K562 (cell line): Measurements from ENCODE around the gene LTO1. TPM values are rescaled to one million over a fixed set of nuclear protein-coding genes. Genes with fewer than 3 reads are reported as not detected.

Experiments used
- ATAC-seq: fragments of 200-7000 bp; cut with Tn5 transposase; 3 replicates; pipeline ENCODE4 v1.9.1; 2020; ENCODE audit warnings: moderate library complexity
- Bru-seq: library from RNA; stranded (reverse); fragments of 400-500 nt; gene quantifications from one replicate; lab custom pipeline; 2021; lab: Mats Ljungman, UMichigan
- BruChase-seq, 2 experiments: library from RNA; stranded (reverse); fragments of 400-500 nt; gene quantifications; one replicate each; lab custom pipeline; 2021; lab: Mats Ljungman, UMichigan
- BruUV-seq: library from RNA; stranded (reverse); fragments of 400-500 nt; replicated peaks from 2 replicates; lab custom pipeline; 2021; lab: Mats Ljungman, UMichigan
- CTCF ChIA-PET: fragments of 300-600 bp; formaldehyde crosslinking; extraction: SDS; loops from one replicate; lab custom pipeline; 2021; ENCODE audit warnings: low intra/inter-chr PET ratio; lab: Yijun Ruan, JAX
- POLR2A ChIA-PET: fragments of 300-600, 350-650 bp; sonication (Branson Sonifier 250); formaldehyde crosslinking; extraction: SDS; loops from one replicate; lab custom pipeline; 2021; ENCODE audit warnings: antibody characterized with exemption, inconsistent platforms; lab: Yijun Ruan, JAX
- DNase-seq, 4 experiments: peaks; one replicate each; pipeline versions ENCODE4 v3.0.0 to v3.0.0-alpha.2; 2011 to 2018; ENCODE audit warnings: low spot score in 3 of 4, mixed read lengths in 3 of 4; ENCODE audit errors: extremely low read depth in 1 of 4
- FAIRE-seq: peaks from 2 replicates; lab custom pipeline; 2011; peaks lifted over from hg19 to GRCh38; lab: Jason Lieb, UNC
- H2AFZ ChIP-seq: 2 replicates; pipeline ENCODE4 v1.6.0; 2011; ENCODE audit warnings: low read depth, low read length, control low read depth, inconsistent platforms
- H3K27ac ChIP-seq: fragments of 200-600 bp; 3 replicates; pipeline ENCODE4 v1.8.0; 2011; ENCODE audit warnings: low read depth, mild to moderate bottlenecking, control low read depth, inconsistent platforms, low read length, moderate library complexity, mixed read lengths; ENCODE audit errors: extremely low read depth
- H3K27me3 ChIP-seq, 2 experiments: fragments of 300-600 bp in 1 of 2; 2 replicates in 1 of 2; 3 replicates in 1 of 2; pipeline versions ENCODE4 v1.6.0 to v1.8.0; 2011; ENCODE audit warnings: inconsistent platforms in 2 of 2, low read length in 2 of 2, mild to moderate bottlenecking in 1 of 2, mixed read lengths in 1 of 2, moderate library complexity in 1 of 2; ENCODE audit not compliant: control insufficient read depth in 2 of 2, insufficient read depth in 2 of 2
- H3K36me3 ChIP-seq: fragments of 300-600 bp; 3 replicates; pipeline ENCODE4 v1.8.0; 2011; ENCODE audit warnings: mild to moderate bottlenecking, low read length, inconsistent platforms; ENCODE audit not compliant: control insufficient read depth, insufficient read depth
- H3K4me1 ChIP-seq, 2 experiments: fragments of 200-600 bp in 1 of 2; replicated peaks in 1 of 2; 2 replicates in 1 of 2; 3 replicates in 1 of 2; pipeline versions ENCODE4 v1.5.1 to v1.8.0; 2011; ENCODE audit warnings: inconsistent platforms in 2 of 2, low read length in 2 of 2, mild to moderate bottlenecking in 1 of 2, mixed read lengths in 1 of 2, moderate library complexity in 1 of 2; ENCODE audit not compliant: control insufficient read depth in 2 of 2, insufficient read depth in 2 of 2
- H3K4me2 ChIP-seq: 2 replicates; pipeline ENCODE4 v1.6.1; 2011; ENCODE audit warnings: low read length, control low read depth, inconsistent platforms, mixed read lengths; ENCODE audit not compliant: insufficient read depth
- H3K4me3 ChIP-seq: fragments of 200-600 bp; sonication (generic), shearing (Covaris generic); 2 replicates; pipeline ENCODE4 v1.5.1; 2016; ENCODE audit warnings: control low read depth, inconsistent platforms
- H3K79me2 ChIP-seq: fragments of 200-600 bp; 3 replicates; pipeline ENCODE4 v1.8.0; 2011; ENCODE audit warnings: low read length, inconsistent platforms; ENCODE audit not compliant: control insufficient read depth, insufficient read depth
- H3K9ac ChIP-seq, 2 experiments: 2 replicates each; pipeline versions ENCODE4 v1.6.0 to v1.6.1; 2011; ENCODE audit warnings: low read depth in 2 of 2, low read length in 2 of 2, control low read depth in 1 of 2, inconsistent platforms in 1 of 2, mild to moderate bottlenecking in 1 of 2, mixed read lengths in 1 of 2; ENCODE audit not compliant: insufficient read depth in 1 of 2
- H3K9me1 ChIP-seq: one replicate; pipeline ENCODE4 v1.6.0; 2011; ENCODE audit warnings: inconsistent platforms, mild to moderate bottlenecking, low read length, moderate library complexity; ENCODE audit not compliant: control insufficient read depth, insufficient read depth
- H3K9me3 ChIP-seq: replicated peaks from 2 replicates; pipeline ENCODE4 v1.5.1; 2011; ENCODE audit warnings: low read depth, low read length, inconsistent platforms; ENCODE audit not compliant: control insufficient read depth, insufficient read depth
- H4K20me1 ChIP-seq: replicated peaks from 2 replicates; pipeline ENCODE4 v1.6.1; 2011; ENCODE audit warnings: low read length, inconsistent platforms, mixed read lengths; ENCODE audit not compliant: control insufficient read depth, insufficient read depth
- CXXC5 ChIP-seq: fragments of 250-450 bp; sonication (Bioruptor Pico); IDR thresholded peaks from 2 replicates; pipeline ENCODE4 v1.8.0; 2022; ENCODE audit warnings: inconsistent platforms, mild to moderate bottlenecking, moderate library complexity
- EP400 ChIP-seq: fragments of 450-650 bp; IDR thresholded peaks from 2 replicates; pipeline ENCODE4 v1.6.1; 2017; ENCODE audit warnings: antibody characterized with exemption, mild to moderate bottlenecking, moderate library complexity
- HDAC8 ChIP-seq: fragments of 450-650 bp; IDR thresholded peaks from 2 replicates; pipeline ENCODE4 v1.6.1; 2016; ENCODE audit warnings: mild to moderate bottlenecking, missing genetic modification characterization, moderate library complexity, missing compliant biosample characterization
- ILK ChIP-seq: fragments of 450-650 bp; IDR thresholded peaks from 2 replicates; pipeline ENCODE4 v1.6.1; 2016; ENCODE audit warnings: missing genetic modification characterization, low read depth, mild to moderate bottlenecking, missing compliant biosample characterization, moderate library complexity, borderline replicate concordance
- MAFF ChIP-seq: IDR thresholded peaks from 2 replicates; pipeline ENCODE4 v1.6.1; 2012; ENCODE audit warnings: low read length, improper control_type of control experiment
- NEUROD1 ChIP-seq: fragments of 150-350 bp; IDR thresholded peaks from 2 replicates; pipeline ENCODE4 v1.6.1; 2014; ENCODE audit warnings: borderline replicate concordance, low read length, low read depth; ENCODE audit not compliant: partially characterized antibody
- RAD51 ChIP-seq: fragments of 450-650 bp; IDR thresholded peaks from 2 replicates; pipeline ENCODE4 v1.7.1; 2016; ENCODE audit warnings: low read depth, mild to moderate bottlenecking, borderline replicate concordance
- RUNX1 ChIP-seq: sonication (generic); IDR thresholded peaks from 2 replicates; pipeline ENCODE4 v1.6.1; 2016; ENCODE audit warnings: antibody characterized with exemption, low read depth
- WGBS: fragments of 100-300 bp; shearing (Covaris generic); methylation state at CpG from one replicate; pipeline ENCODE4 v1.1.6; 2016; ENCODE audit warnings: low coverage, mixed read lengths; ENCODE audit not compliant: insufficient coverage; ENCODE audit errors: missing lambda C conversion rate; 5-methylcytosine and 5-hydroxymethylcytosine counted together
- in situ Hi-C: fragments of 300-500 bp; cut with MboI; formaldehyde crosslinking; loops from 4 replicates; pipeline ENCODE4 v1.15.0; 2018; ENCODE audit warnings: inconsistent platforms, mixed read lengths
- intact Hi-C: fragments of 100-400 bp; cut with micrococcal nuclease; formaldehyde crosslinking; loops from 2 replicates; pipeline ENCODE4 v1.14.2; 2022
- long read RNA-seq, 3 experiments: library from polyadenylated mRNA in 2 of 3; library from RNA in 1 of 3; unstranded in 2 of 3; stranded (forward) in 1 of 3; transcript quantifications; one replicate each; pipeline ENCODE4 v2.0.0, GENCODE V29; 2019 to 2022
- polyA minus RNA-seq, 3 experiments: library from RNA; depleted of rRNA, polyadenylated mRNA; stranded (reverse); fragments of >200 nt; gene quantifications; 2 replicates each; pipeline ENCODE4 v1.2.3, GENCODE V29; 2011
- polyA plus RNA-seq, 8 experiments: library from polyadenylated mRNA; depleted of rRNA in 4 of 8; stranded (reverse) in 5 of 8; unstranded in 3 of 8; fragments of >200 nt; fragmentation: Nextera tagmentation in 2 of 8; fragmentation: Illumina TruSeq in 1 of 8; extraction: Ambion mirVana in 2 of 8; extraction: Trizol in 1 of 8; gene quantifications; 2 replicates each; pipeline versions ENCODE4 v1.2.1 to v1.2.3, GENCODE V29; 2011 to 2014; ENCODE audit warnings: inconsistent platforms in 1 of 8, missing spikeins in 1 of 8
- total RNA-seq, 7 experiments: library from RNA; depleted of rRNA in 6 of 7; stranded (reverse); fragments of >200 nt in 6 of 7; fragmentation: Illumina TruSeq in 2 of 7; extraction: Trizol in 2 of 7; gene quantifications; 2 replicates each; pipeline versions ENCODE4 v1.2.1 to v1.2.3, GENCODE V29; 2011 to 2021; ENCODE audit warnings: low replicate concordance in 1 of 7
- TF ChIP-seq, protein P1 (sequence below): IDR thresholded peaks from 2 replicates; pipeline ENCODE4 v1.6.1; 2012; ENCODE audit warnings: low read depth, low read length, improper control_type of control experiment, borderline replicate concordance
- TF ChIP-seq, protein P2 (sequence below): fragments of 250-450 bp; sonication (Bioruptor Pico); IDR thresholded peaks from 2 replicates; pipeline ENCODE4 v1.5.0; 2021; ENCODE audit warnings: mild to moderate bottlenecking, borderline replicate concordance

Gene LTO1, protein sequence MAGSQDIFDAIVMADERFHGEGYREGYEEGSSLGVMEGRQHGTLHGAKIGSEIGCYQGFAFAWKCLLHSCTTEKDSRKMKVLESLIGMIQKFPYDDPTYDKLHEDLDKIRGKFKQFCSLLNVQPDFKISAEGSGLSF
- total RNA-seq (2011; cell fraction: chromatin; rRNA removed; ENCODE audit: low replicate concordance), result 57.3 and 78.3 TPM in 2 replicates
- 45.9 and 51.0 TPM in 2 replicates for total RNA-seq (2011; cell fraction: nucleolus; rRNA removed)
- 63.6 and 86.3 TPM in 2 replicates for total RNA-seq (2011; cell fraction: nucleoplasm; rRNA removed)
- 26.0 and 27.9 TPM in 2 replicates for total RNA-seq (2014; rRNA removed)
- total RNA-seq (2014; rRNA removed; fragmentation: Illumina TruSeq; extraction: Trizol), result 14.3 and 16.3 TPM in 2 replicates
- total RNA-seq (2015; rRNA removed; fragmentation: Illumina TruSeq; extraction: Trizol), result 18.6 and 19.1 TPM in 2 replicates
- total RNA-seq (2021), result 18.7 and 21.4 TPM in 2 replicates
- polyA plus RNA-seq (2011; rRNA removed), result 15.9 and 19.9 TPM in 2 replicates
- 22.3 and 22.4 TPM in 2 replicates for polyA plus RNA-seq (2011; cell fraction: cytosol; rRNA removed)
- 29.3 and 45.4 TPM in 2 replicates for polyA plus RNA-seq (2011; cell fraction: nucleus; rRNA removed)
- polyA plus RNA-seq (2012), result 15.8 and 17.4 TPM in 2 replicates
- 18.9 and 20.3 TPM in 2 replicates for polyA plus RNA-seq (2014; fragmentation: Illumina TruSeq; extraction: Trizol)
- polyA plus RNA-seq (2014; fragmentation: Nextera tagmentation; extraction: Ambion mirVana), result 1 to 10 TPM; 2.6 to 3.7 TPM
- 36.8 and 43.4 TPM in 2 replicates for polyA plus RNA-seq (2014; rRNA removed)
- polyA minus RNA-seq (2011; rRNA and poly(A)+ RNA removed), result 13.3 and 22.2 TPM in 2 replicates
- 7.5 and 7.6 TPM in 2 replicates for polyA minus RNA-seq (2011; cell fraction: cytosol; rRNA and poly(A)+ RNA removed)
- polyA minus RNA-seq (2011; cell fraction: nucleus; rRNA and poly(A)+ RNA removed), result 17.8 and 18.2 TPM in 2 replicates
- percentile 72 among the genes with signal in this experiment for Bru-seq, nascent RNA
- BruChase-seq, experiment 1, labeled RNA remaining after a 2-hour chase, result percentile 67 among the genes with signal in this experiment
- percentile 63 among the genes with signal in this experiment for BruChase-seq, experiment 2, labeled RNA remaining after a 6-hour chase
- long read RNA-seq, experiment 1, transcript LTO1-201 (5 exons, 2,478 nt), result major isoform, 14 of 43 reads
- long read RNA-seq, experiment 1, partial matches to known transcripts, result 1 of 43 reads
- long read RNA-seq, experiment 1, other reads (novel, unspliced or antisense), result 23 of 43 reads
- long read RNA-seq, experiment 2, partial matches to known transcripts, result 0 of 14 reads
- long read RNA-seq, experiment 2, other reads (novel, unspliced or antisense), result 11 of 14 reads
- long read RNA-seq, experiment 3, partial matches to known transcripts, result 0 of 12 reads
- long read RNA-seq, experiment 3, other reads (novel, unspliced or antisense), result 8 of 12 reads

DNA sequence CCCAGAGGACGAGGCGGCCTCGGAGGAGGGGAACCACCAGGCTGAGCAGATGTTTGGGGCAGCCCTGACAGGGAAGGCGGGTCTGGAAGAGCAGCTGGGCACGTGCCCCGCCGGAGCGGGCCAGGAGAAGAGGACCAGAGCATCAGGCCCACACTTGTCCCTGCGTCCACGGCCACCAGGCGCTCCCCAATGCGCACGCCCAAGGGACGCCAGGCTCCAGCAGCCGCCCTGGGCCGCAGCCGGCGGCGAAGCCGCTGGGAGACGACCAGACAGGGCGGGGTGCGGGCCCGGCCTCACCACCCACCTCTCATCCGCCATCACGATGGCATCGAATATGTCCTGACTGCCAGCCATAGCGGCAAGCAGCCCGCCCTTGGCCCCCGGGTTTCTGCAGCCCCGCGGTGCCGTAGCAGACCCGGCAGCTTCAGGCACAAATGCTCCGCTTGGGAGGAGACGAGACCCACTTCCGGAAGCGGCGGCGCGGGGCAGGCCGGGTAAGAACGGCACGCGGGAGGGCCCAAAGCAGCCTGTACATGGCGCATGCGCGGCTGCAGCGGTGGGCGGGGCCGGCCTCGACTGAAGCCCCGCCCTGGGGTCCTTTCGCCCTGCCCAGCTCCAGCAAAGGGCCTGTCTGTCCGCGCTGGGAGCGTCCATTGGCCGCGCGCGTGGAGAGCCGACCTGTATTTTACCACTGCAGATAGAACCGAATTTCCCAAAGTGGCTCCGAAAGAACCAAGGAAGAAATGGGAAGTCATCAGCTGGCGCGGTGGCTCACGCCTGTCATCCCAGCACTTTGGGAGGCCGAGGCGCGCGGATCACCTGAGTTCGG lies at the start of gene LTO1:
Gene LTO1, minus strand, starts transcription at position 468 of the 829 bp plus-strand sequence. Its CDS starts 114 bp downstream, at position 354.
- Histone ChIP-seq H3K9me1 (no peaks in the 10 kb centered on the region), H4K20me1 (0 out of 2 replicates have a peak, but pooled peaks cover 7% of the 10 kb centered on the region), H3K9me3 (no peaks in the 10 kb centered on the region), H3K9ac (peak within 1 kb of the TSS; percentile 92 to 97), H3K27me3 (no peaks in the 10 kb centered on the region), H3K4me3 (peak within 1 kb of the TSS; percentile 96), H2AFZ (peak within 1 kb of the TSS; percentile 91), H3K79me2 (peaks cover 28% of the 10 kb centered on the region), H3K4me2 (peak within 1 kb of the TSS; percentile 93), H3K36me3 (peaks cover 35% of the 10 kb centered on the region; the same call in 2 of the 3 replicates), H3K27ac (peak within 1 kb of the TSS; percentile 84), H3K4me1 (peaks cover 9 to 14% of the 10 kb centered on the region in 2 experiments; a peak in 4 of 5 replicates)
- ATAC-seq (peak; percentile 94), DNase-seq (peak; percentile 97 to 99 (median 98)), FAIRE-seq (peak; percentile 89)
- in situ Hi-C loops, result loop anchor here (5.0 to 25.0 kb wide), 3 partner anchors 568 to 1038 kb away; partner anchors contain the start of gene CPT1A
- CTCF ChIA-PET, result interaction anchor here (0.6 kb wide), 1 partner anchor 573 kb away, joined by 3 read pairs; no protein-coding TSS in a partner anchor
- under 1% methylated on average over 56 of the region's 72 CpGs for WGBS
- POLR2A ChIA-PET, result interaction anchor here (0.5 to 1.8 kb wide), 12 partner anchors 13 to 972 kb away, joined by 3 to 10 read pairs (median 3); partner anchors contain the start of gene MYEOV
- no TSS peak for BruUV-seq
- intact Hi-C loops, result loop anchor here (5.0 kb wide), 1 partner anchor 573 kb away; no protein-coding TSS in a partner anchor
- TF ChIP-seq, protein P1, sequence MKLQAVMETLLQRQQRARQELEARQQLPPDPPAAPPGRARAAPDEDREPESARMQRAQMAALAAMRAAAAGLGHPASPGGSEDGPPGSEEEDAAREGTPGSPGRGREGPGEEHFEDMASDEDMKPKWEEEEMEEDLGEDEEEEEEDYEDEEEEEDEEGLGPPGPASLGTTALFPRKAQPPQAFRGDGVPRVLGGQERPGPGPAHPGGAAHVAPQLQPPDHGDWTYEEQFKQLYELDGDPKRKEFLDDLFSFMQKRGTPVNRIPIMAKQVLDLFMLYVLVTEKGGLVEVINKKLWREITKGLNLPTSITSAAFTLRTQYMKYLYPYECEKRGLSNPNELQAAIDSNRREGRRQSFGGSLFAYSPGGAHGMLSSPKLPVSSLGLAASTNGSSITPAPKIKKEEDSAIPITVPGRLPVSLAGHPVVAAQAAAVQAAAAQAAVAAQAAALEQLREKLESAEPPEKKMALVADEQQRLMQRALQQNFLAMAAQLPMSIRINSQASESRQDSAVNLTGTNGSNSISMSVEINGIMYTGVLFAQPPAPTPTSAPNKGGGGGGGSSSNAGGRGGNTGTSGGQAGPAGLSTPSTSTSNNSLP, result no peak
- TF ChIP-seq NEUROD1 (peak; percentile 59), ILK (tag) (no peak), MAFF (no peak), EP400 (peak; percentile 82), HDAC8 (tag) (no peak), RAD51 (no peak), RUNX1 (no peak), CXXC5 (CRISPR knock-in tag) (peak; percentile 49; the same call in 1 of the 2 replicates)
- TF ChIP-seq, protein P2, sequence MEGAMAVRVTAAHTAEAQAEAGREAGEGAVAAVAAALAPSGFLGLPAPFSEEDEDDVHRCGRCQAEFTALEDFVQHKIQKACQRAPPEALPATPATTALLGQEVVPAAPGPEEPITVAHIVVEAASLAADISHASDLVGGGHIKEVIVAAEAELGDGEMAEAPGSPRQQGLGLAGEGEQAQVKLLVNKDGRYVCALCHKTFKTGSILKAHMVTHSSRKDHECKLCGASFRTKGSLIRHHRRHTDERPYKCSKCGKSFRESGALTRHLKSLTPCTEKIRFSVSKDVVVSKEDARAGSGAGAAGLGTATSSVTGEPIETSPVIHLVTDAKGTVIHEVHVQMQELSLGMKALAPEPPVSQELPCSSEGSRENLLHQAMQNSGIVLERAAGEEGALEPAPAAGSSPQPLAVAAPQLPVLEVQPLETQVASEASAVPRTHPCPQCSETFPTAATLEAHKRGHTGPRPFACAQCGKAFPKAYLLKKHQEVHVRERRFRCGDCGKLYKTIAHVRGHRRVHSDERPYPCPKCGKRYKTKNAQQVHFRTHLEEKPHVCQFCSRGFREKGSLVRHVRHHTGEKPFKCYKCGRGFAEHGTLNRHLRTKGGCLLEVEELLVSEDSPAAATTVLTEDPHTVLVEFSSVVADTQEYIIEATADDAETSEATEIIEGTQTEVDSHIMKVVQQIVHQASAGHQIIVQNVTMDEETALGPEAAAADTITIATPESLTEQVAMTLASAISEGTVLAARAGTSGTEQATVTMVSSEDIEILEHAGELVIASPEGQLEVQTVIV (CRISPR knock-in tag), result no peak
